ENCODE results near the gene COMTD1. TPM values are rescaled to one million over a fixed set of nuclear protein-coding genes. Genes with fewer than 3 reads are reported as not detected.

COMTD1 gene
- total RNA-seq, 2 donors from 2014 or later, result 9.6 to 14.4 TPM

DNA sequence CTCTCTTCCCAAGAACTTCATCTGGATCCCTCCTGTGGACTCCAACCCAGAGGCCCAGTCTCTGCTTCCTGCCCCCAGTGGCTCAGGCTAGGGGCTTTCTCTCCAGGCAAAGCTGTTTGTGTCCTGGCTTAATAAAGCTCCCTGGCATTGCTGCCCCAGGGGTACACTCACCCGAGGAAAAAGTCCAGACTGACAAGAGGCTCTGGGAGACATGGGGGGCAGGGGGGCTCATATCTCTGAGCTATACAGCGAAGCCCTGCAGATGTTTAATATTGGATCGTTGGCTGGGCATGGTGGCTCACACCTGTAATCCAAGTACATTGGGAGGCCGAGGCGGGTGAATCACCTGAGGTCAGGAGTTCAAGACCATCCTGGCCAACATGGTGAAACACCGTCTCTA is 10.7 kb upstream of the COMTD1 start:
- H3K4me3 ChIP-seq (ENCODE audit: low read length), result no peak overlapping the region
- no peaks in the 10 kb centered on the region for H3K9me3 ChIP-seq (ENCODE audit: control insufficient read depth, low read length)
- H3K27me3 ChIP-seq (ENCODE audit: control insufficient read depth, insufficient read depth, low read length, poor library complexity, severe bottlenecking), result no peaks in the 10 kb centered on the region
- no peaks in the 10 kb centered on the region for H3K9me3 Mint-ChIP-seq
- peaks cover 4% of the 10 kb centered on the region for H3K4me1 Mint-ChIP-seq
- H3K27ac Mint-ChIP-seq, result no peak overlapping the region
- DNase-seq, result peak; percentile 34
- H3K4me3 Mint-ChIP-seq, result no peak overlapping the region
- no peak overlapping the region for H3K9ac ChIP-seq (ENCODE audit: extremely low read depth, low read length, poor library complexity, severe bottlenecking)
- no peak overlapping the region for H3K27ac ChIP-seq (ENCODE audit: low read depth, low read length)
- no peak for TF ChIP-seq CTCF (conservative IDR thresholded peaks at IDR 0.05)
- H3K36me3 ChIP-seq (ENCODE audit: control insufficient read depth, insufficient read depth, low read length), result no peaks in the 10 kb centered on the region
- 92 to 95% methylated on average over 3 to 6 of the region's 6 CpGs for WGBS, 2 experiments (ENCODE audit: insufficient coverage in 1 of 2, insufficient read length in 1 of 2)
- no peaks in the 10 kb centered on the region for H3K4me1 ChIP-seq (ENCODE audit: control insufficient read depth, insufficient read depth, low read length)
- no peaks in the 10 kb centered on the region for H3K36me3 Mint-ChIP-seq (ENCODE audit: low read depth)
- H3K27me3 Mint-ChIP-seq (ENCODE audit: insufficient read depth), result no peaks in the 10 kb centered on the region

- 87 to 91% methylated on average over 9 to 10 of the region's 10 CpGs for WGBS, 2 experiments (ENCODE audit: insufficient coverage in 1 of 2, insufficient read length in 1 of 2)
- no peaks in the 10 kb centered on the region for H3K9me3 Mint-ChIP-seq
These were observed 9.8 kb upstream of the COMTD1 start for GRCh38 chr10:75245354-75246250.

More at GRCh38 chr10:75245354-75246250, 9.8 kb upstream of the COMTD1 start:
- peak; percentile 48 for DNase-seq
- no peak for TF ChIP-seq CTCF (conservative IDR thresholded peaks at IDR 0.05)
- Histone ChIP-seq H3K27me3 (ENCODE audit: control insufficient read depth, insufficient read depth, low read length, poor library complexity, severe bottlenecking) (no peaks in the 10 kb centered on the region), H3K27ac (ENCODE audit: low read depth, low read length) (no peak overlapping the region), H3K4me1 (ENCODE audit: control insufficient read depth, insufficient read depth, low read length) (no peaks in the 10 kb centered on the region), H3K36me3 (ENCODE audit: control insufficient read depth, insufficient read depth, low read length) (no peaks in the 10 kb centered on the region), H3K4me3 (ENCODE audit: low read length) (no peak overlapping the region), H3K9ac (ENCODE audit: extremely low read depth, low read length, poor library complexity, severe bottlenecking) (no peak overlapping the region), H3K9me3 (ENCODE audit: control insufficient read depth, low read length) (no peaks in the 10 kb centered on the region)
- Mint-ChIP-seq H3K27me3 (ENCODE audit: insufficient read depth) (no peaks in the 10 kb centered on the region), H3K36me3 (ENCODE audit: low read depth) (no peaks in the 10 kb centered on the region), H3K4me1 (peaks cover 4% of the 10 kb centered on the region), H3K4me3 (no peak overlapping the region), H3K27ac (no peak overlapping the region)
